ENCODE measurements around the gene ARIH2. TPM values are rescaled to one million over a fixed set of nuclear protein-coding genes. Genes with fewer than 3 reads are reported as not detected.

ARIH2 gene
- total RNA-seq, 1 donor, result 68.6 TPM

- no peak for TF ChIP-seq CTCF (IDR thresholded peaks at IDR 0.05; ENCODE audit: insufficient read depth, low read length)
- peak within 1 kb of the TSS; percentile 80 for H3K4me3 ChIP-seq (ENCODE audit: low read depth, low read length)
- DNase-seq (ENCODE audit: low read depth), result peak; percentile 51
Measured at GRCh38 chr3:49017971-49018706, 99.5 kb downstream of the ARIH2 start, which contains the start of gene DALRD3. TSS of gene DALRD3 (minus strand) at chr3:49018580. CDS start at chr3:49018564, 16 bp downstream.

- no peak for TF ChIP-seq CTCF (IDR thresholded peaks at IDR 0.05; ENCODE audit: insufficient read depth, low read length)
- no peak for DNase-seq (ENCODE audit: low read depth)
- peak overlapping the region; percentile 80 for H3K4me3 ChIP-seq (ENCODE audit: low read depth, low read length)
Measured at GRCh38 chr3:49018707-49019006, 100.0 kb downstream of the ARIH2 start.

GRCh38 chr3:49019941-49020329 is 101.3 kb downstream of the ARIH2 start:
- DNase-seq (ENCODE audit: low read depth), result no peak
- peak overlapping the region; percentile 92 for H3K4me3 ChIP-seq (ENCODE audit: low read depth, low read length)
- TF ChIP-seq CTCF (IDR thresholded peaks at IDR 0.05; ENCODE audit: insufficient read depth, low read length), result no peak

GRCh38 chr3:49020330-49021212 is 101.9 kb downstream of the ARIH2 start:
- no peak for TF ChIP-seq CTCF (IDR thresholded peaks at IDR 0.05; ENCODE audit: insufficient read depth, low read length)
- peak overlapping the region; percentile 92 for H3K4me3 ChIP-seq (ENCODE audit: low read depth, low read length)
- no peak for DNase-seq (ENCODE audit: low read depth)

- DNase-seq (ENCODE audit: low read depth), result peak; percentile 97
- peak overlapping the region; percentile 92 for H3K4me3 ChIP-seq (ENCODE audit: low read depth, low read length)
- no peak for TF ChIP-seq CTCF (IDR thresholded peaks at IDR 0.05; ENCODE audit: insufficient read depth, low read length)
Measured at GRCh38 chr3:49021213-49021812, 102.7 kb downstream of the ARIH2 start.

GRCh38 chr3:49021813-49022687 is 103.4 kb downstream of the ARIH2 start, which contains the start of gene NDUFAF3:
TSS of gene NDUFAF3 (plus strand) at chr3:49022121. CDS start at chr3:49022145, 24 bp downstream.
- peak; percentile 87 for TF ChIP-seq CTCF (IDR thresholded peaks at IDR 0.05; ENCODE audit: insufficient read depth, low read length)
- H3K4me3 ChIP-seq (ENCODE audit: low read depth, low read length), result peak within 1 kb of the TSS; percentile 92
- peak; percentile 92 for DNase-seq (ENCODE audit: low read depth)

All from fibroblast of the aortic adventitia (primary cell).